Duodenal mucosa (tissue), 2 donors: Measurements from ENCODE around the gene TMEM121.

Experiments
- H3K27ac ChIP-seq: one replicate; pipeline ENCODE4 v1.7.0; 2013; ENCODE audit warnings: low read depth, low read length
- H3K27me3 ChIP-seq, 2 donors: one replicate each; pipeline ENCODE4 v1.7.0; 2013; ENCODE audit warnings: low read length in 2 of 2, control low read depth in 1 of 2; ENCODE audit not compliant: insufficient read depth in 2 of 2, control insufficient read depth in 1 of 2
- H3K36me3 ChIP-seq, 2 donors: one replicate each; pipeline ENCODE4 v1.7.0; 2013; ENCODE audit warnings: low read length in 2 of 2, control low read depth in 1 of 2; ENCODE audit not compliant: insufficient read depth in 2 of 2, control insufficient read depth in 1 of 2
- H3K4me1 ChIP-seq, 2 donors: one replicate each; pipeline ENCODE4 v1.7.0; 2013; ENCODE audit warnings: low read length in 2 of 2, control low read depth in 1 of 2; ENCODE audit not compliant: insufficient read depth in 2 of 2, control insufficient read depth in 1 of 2
- H3K4me3 ChIP-seq, 2 donors: one replicate each; pipeline ENCODE4 v1.7.0; 2013; ENCODE audit warnings: low read length in 2 of 2, low read depth in 1 of 2
- H3K9ac ChIP-seq, 2 donors: one replicate each; pipeline ENCODE4 v1.7.0; 2013; ENCODE audit warnings: low read length in 2 of 2, low read depth in 1 of 2
- H3K9me3 ChIP-seq, 2 donors: one replicate each; pipeline ENCODE4 v1.7.0; 2013; ENCODE audit warnings: low read length in 2 of 2, control low read depth in 1 of 2; ENCODE audit not compliant: control insufficient read depth in 1 of 2

Gene TMEM121

GRCh38 chr14:105499256-105500035 is 26.9 kb upstream of the TMEM121 start:
- no peak overlapping the region for H3K4me3 ChIP-seq
- H3K9ac ChIP-seq = no peak overlapping the region
- H3K9me3 ChIP-seq = no peaks in the 10 kb centered on the region
- H3K36me3 ChIP-seq = no peaks in the 10 kb centered on the region
- no peak overlapping the region for H3K27ac ChIP-seq
- no peaks in the 10 kb centered on the region for H3K27me3 ChIP-seq
- H3K4me1 ChIP-seq = no peaks in the 10 kb centered on the region

GRCh38 chr14:105500036-105500725 is 26.2 kb upstream of the TMEM121 start:
- H3K36me3 ChIP-seq = no peaks in the 10 kb centered on the region
- no peak overlapping the region for H3K9ac ChIP-seq
- H3K27ac ChIP-seq = no peak overlapping the region

GRCh38 chr14:105500726-105501101 is 25.7 kb upstream of the TMEM121 start:
- H3K27ac ChIP-seq = no peak overlapping the region
- H3K4me1 ChIP-seq = no peaks in the 10 kb centered on the region
- no peaks in the 10 kb centered on the region for H3K9me3 ChIP-seq
- H3K36me3 ChIP-seq = no peaks in the 10 kb centered on the region
- no peaks in the 10 kb centered on the region for H3K27me3 ChIP-seq
- no peak overlapping the region for H3K4me3 ChIP-seq
- H3K9ac ChIP-seq = no peak overlapping the region

More at GRCh38 chr14:105500036-105500725, 26.2 kb upstream of the TMEM121 start:
- Histone ChIP-seq H3K9me3 (no peaks in the 10 kb centered on the region), H3K4me3 (no peak overlapping the region), H3K4me1 (no peaks in the 10 kb centered on the region), H3K27me3 (no peaks in the 10 kb centered on the region)

GRCh38 chr14:105501504-105502291 is 24.7 kb upstream of the TMEM121 start:
- H3K27ac ChIP-seq = no peak overlapping the region
- no peaks in the 10 kb centered on the region for H3K27me3 ChIP-seq
- no peaks in the 10 kb centered on the region for H3K4me1 ChIP-seq

GRCh38 chr14:105502446-105503295 is 23.7 kb upstream of the TMEM121 start:
- Histone ChIP-seq H3K9me3 (no peaks in the 10 kb centered on the region), H3K9ac (no peak overlapping the region), H3K27ac (no peak overlapping the region), H3K4me3 (no peak overlapping the region), H3K4me1 (no peaks in the 10 kb centered on the region), H3K36me3 (no peaks in the 10 kb centered on the region), H3K27me3 (no peaks in the 10 kb centered on the region)

More at GRCh38 chr14:105501504-105502291, 24.7 kb upstream of the TMEM121 start:
- H3K4me3 ChIP-seq = no peak overlapping the region
- H3K9me3 ChIP-seq = no peaks in the 10 kb centered on the region
- H3K9ac ChIP-seq = no peak overlapping the region
- no peaks in the 10 kb centered on the region for H3K36me3 ChIP-seq

- no peak overlapping the region for H3K4me3 ChIP-seq
- no peaks in the 10 kb centered on the region for H3K4me1 ChIP-seq
- H3K9ac ChIP-seq = no peak overlapping the region
Measured at GRCh38 chr14:105503296-105503640, 23.1 kb upstream of the TMEM121 start.

GRCh38 chr14:105503935-105504692 is 22.3 kb upstream of the TMEM121 start:
- H3K27ac ChIP-seq = no peak overlapping the region
- H3K4me3 ChIP-seq = no peak overlapping the region
- no peaks in the 10 kb centered on the region for H3K9me3 ChIP-seq
- peaks cover 0 to 9% of the 10 kb centered on the region in 2 donors for H3K27me3 ChIP-seq
- H3K9ac ChIP-seq = no peak overlapping the region
- H3K36me3 ChIP-seq = no peaks in the 10 kb centered on the region
- H3K4me1 ChIP-seq = no peaks in the 10 kb centered on the region

More at GRCh38 chr14:105503296-105503640, 23.1 kb upstream of the TMEM121 start:
- Histone ChIP-seq H3K27ac (no peak overlapping the region), H3K36me3 (no peaks in the 10 kb centered on the region), H3K27me3 (peaks cover 0 to 5% of the 10 kb centered on the region in 2 donors), H3K9me3 (no peaks in the 10 kb centered on the region)

- Histone ChIP-seq H3K27me3 (peaks cover 0 to 9% of the 10 kb centered on the region in 2 donors), H3K4me3 (no peak overlapping the region), H3K27ac (no peak overlapping the region), H3K9me3 (no peaks in the 10 kb centered on the region), H3K4me1 (no peaks in the 10 kb centered on the region), H3K9ac (no peak overlapping the region), H3K36me3 (no peaks in the 10 kb centered on the region)
Measured at GRCh38 chr14:105505101-105505500, 21.3 kb upstream of the TMEM121 start.

- H3K4me1 ChIP-seq = no peaks in the 10 kb centered on the region
- H3K36me3 ChIP-seq = no peaks in the 10 kb centered on the region
- H3K9ac ChIP-seq = no peak overlapping the region
- peaks cover 0 to 16% of the 10 kb centered on the region in 2 donors for H3K27me3 ChIP-seq
- H3K4me3 ChIP-seq = no peak overlapping the region
- no peaks in the 10 kb centered on the region for H3K9me3 ChIP-seq
- H3K27ac ChIP-seq = no peak overlapping the region
Measured at GRCh38 chr14:105507247-105507646, 19.1 kb upstream of the TMEM121 start.
